LNCaP clone FGC (cell line): ENCODE measurements around the gene HAPLN2.

Source experiments
- DNase-seq: peaks from one replicate; pipeline ENCODE4 v3.0.0-alpha.2; 2011; ENCODE audit warnings: low read depth
- H3K4me3 ChIP-seq: 2 replicates; pipeline ENCODE4 v1.5.1; 2011; ENCODE audit warnings: mild to moderate bottlenecking, low read depth, low read length, control low read depth
- CTCF ChIP-seq: IDR thresholded peaks from 2 replicates; pipeline ENCODE4 v1.5.1; 2012; ENCODE audit warnings: mild to moderate bottlenecking; ENCODE audit not compliant: control insufficient read depth, insufficient read depth; ENCODE audit errors: extremely low read depth

HAPLN2 gene

GRCh38 chr1:156662005-156662799 lies 43.0 kb downstream of the HAPLN2 start:
- no peak overlapping the region for H3K4me3 ChIP-seq
- TF ChIP-seq CTCF, result no peak
- no peak for DNase-seq

GRCh38 chr1:156662800-156663055 lies 43.5 kb downstream of the HAPLN2 start:
- no peak overlapping the region for H3K4me3 ChIP-seq
- no peak for TF ChIP-seq CTCF
- DNase-seq, result no peak

GRCh38 chr1:156663178-156663577 lies 44.0 kb downstream of the HAPLN2 start:
- no peak overlapping the region for H3K4me3 ChIP-seq
- DNase-seq, result no peak
- no peak for TF ChIP-seq CTCF

GRCh38 chr1:156664046-156664766 lies 45.0 kb downstream of the HAPLN2 start:
- TF ChIP-seq CTCF, result no peak
- no peak overlapping the region for H3K4me3 ChIP-seq
- DNase-seq, result no peak

- no peak for TF ChIP-seq CTCF
- DNase-seq, result no peak
- H3K4me3 ChIP-seq, result no peak overlapping the region
Measured at GRCh38 chr1:156664767-156665411, 45.7 kb downstream of the HAPLN2 start.

GRCh38 chr1:156665539-156665938 lies 46.3 kb downstream of the HAPLN2 start:
- no peak overlapping the region for H3K4me3 ChIP-seq
- DNase-seq, result no peak
- no peak for TF ChIP-seq CTCF
